22Rv1 (cell line): ENCODE data around the gene AHDC1.

Experiments used
- ZFX ChIP-seq: fragments of 450-650 bp; IDR thresholded peaks from 2 replicates; pipeline ENCODE4 v1.6.1; 2017; ENCODE audit warnings: antibody characterized with exemption, borderline replicate concordance
- TF ChIP-seq, protein P1 (sequence below): fragments of 450-650 bp; IDR thresholded peaks from 2 replicates; pipeline ENCODE4 v1.5.1; 2017; ENCODE audit warnings: mild to moderate bottlenecking

DNA sequence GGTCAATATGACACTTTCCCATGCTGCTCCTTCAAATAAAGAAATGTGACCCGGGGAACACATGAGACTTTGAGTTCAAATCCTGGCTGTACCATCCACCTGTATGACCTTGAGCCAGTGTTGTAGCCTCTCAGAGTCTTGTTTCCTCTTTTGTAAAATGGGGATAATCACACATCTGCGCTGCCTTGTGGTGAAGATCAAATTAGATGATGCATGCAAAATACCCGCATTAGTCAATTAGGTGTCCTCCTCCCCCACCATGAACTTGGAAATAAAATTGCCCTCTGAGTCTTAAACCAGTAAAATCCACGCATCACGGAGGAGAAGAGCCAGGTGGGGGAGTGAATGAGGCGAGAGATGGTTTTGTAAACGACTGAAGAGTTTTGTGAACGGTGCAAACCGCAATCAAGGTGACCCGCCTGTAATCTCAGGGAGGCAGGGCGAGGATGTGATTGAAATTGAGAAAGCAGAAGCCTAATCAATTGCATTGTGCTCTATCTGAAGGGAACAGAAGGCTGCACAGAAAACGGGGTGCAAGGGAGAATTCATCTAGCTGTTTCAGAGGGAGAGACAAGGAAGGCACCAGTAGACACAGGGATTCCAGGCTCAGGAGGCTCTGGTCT lies 5.8 kb upstream of the AHDC1 start:
- TF ChIP-seq, protein P1, sequence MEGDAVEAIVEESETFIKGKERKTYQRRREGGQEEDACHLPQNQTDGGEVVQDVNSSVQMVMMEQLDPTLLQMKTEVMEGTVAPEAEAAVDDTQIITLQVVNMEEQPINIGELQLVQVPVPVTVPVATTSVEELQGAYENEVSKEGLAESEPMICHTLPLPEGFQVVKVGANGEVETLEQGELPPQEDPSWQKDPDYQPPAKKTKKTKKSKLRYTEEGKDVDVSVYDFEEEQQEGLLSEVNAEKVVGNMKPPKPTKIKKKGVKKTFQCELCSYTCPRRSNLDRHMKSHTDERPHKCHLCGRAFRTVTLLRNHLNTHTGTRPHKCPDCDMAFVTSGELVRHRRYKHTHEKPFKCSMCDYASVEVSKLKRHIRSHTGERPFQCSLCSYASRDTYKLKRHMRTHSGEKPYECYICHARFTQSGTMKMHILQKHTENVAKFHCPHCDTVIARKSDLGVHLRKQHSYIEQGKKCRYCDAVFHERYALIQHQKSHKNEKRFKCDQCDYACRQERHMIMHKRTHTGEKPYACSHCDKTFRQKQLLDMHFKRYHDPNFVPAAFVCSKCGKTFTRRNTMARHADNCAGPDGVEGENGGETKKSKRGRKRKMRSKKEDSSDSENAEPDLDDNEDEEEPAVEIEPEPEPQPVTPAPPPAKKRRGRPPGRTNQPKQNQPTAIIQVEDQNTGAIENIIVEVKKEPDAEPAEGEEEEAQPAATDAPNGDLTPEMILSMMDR = no peak
- TF ChIP-seq ZFX = no peak
